GM23338 (cell line): ENCODE data around the gene PHLDB2. TPM values are rescaled to one million over a fixed set of nuclear protein-coding genes. Genes with fewer than 3 reads are reported as not detected.

Experiments
- ATAC-seq: fragments of 200-7000 bp; cut with Tn5 transposase; 3 replicates; pipeline ENCODE4 v1.9.1; 2020
- DNase-seq: peaks from one replicate; pipeline ENCODE4 v3.0.0-alpha.2; 2015; ENCODE audit warnings: low spot score
- H2AFZ ChIP-seq: fragments of 200-600 bp; sonication (generic); 2 replicates; pipeline ENCODE4 v1.8.0; 2016; ENCODE audit warnings: antibody characterized with exemption, mild to moderate bottlenecking, moderate library complexity
- H3F3A ChIP-seq: fragments of 200-600 bp; sonication (generic); replicated peaks from 2 replicates; pipeline ENCODE4 v1.8.0; 2017; ENCODE audit warnings: antibody characterized with exemption, mixed run types, low read depth
- H3K27ac ChIP-seq: fragments of 200-600 bp; sonication (generic); 2 replicates; pipeline ENCODE4 v1.6.1; 2016; ENCODE audit warnings: low read depth
- H3K27me3 ChIP-seq: fragments of 200-600 bp; sonication (generic); 2 replicates; pipeline ENCODE4 v1.8.0; 2016; ENCODE audit warnings: mild to moderate bottlenecking, mixed run types, moderate library complexity; ENCODE audit not compliant: insufficient read depth
- H3K36me3 ChIP-seq: fragments of 200-600 bp; sonication (generic); 2 replicates; pipeline ENCODE4 v1.8.0; 2016; ENCODE audit warnings: mild to moderate bottlenecking; ENCODE audit not compliant: insufficient read depth
- H3K4me1 ChIP-seq: fragments of 200-600 bp; sonication (generic); 2 replicates; pipeline ENCODE4 v1.8.0; 2016; ENCODE audit warnings: mild to moderate bottlenecking, moderate library complexity; ENCODE audit not compliant: insufficient read depth
- H3K4me2 ChIP-seq: fragments of 200-600 bp; sonication (generic); 2 replicates; pipeline ENCODE4 v1.7.1; 2017; ENCODE audit warnings: mixed run types
- H3K4me3 ChIP-seq: fragments of 200-600 bp; sonication (generic); 2 replicates; pipeline ENCODE4 v1.6.1; 2016; ENCODE audit warnings: mixed run types
- H3K79me2 ChIP-seq: fragments of 200-600 bp; sonication (generic); replicated peaks from 2 replicates; pipeline ENCODE4 v1.8.0; 2017; ENCODE audit warnings: mild to moderate bottlenecking; ENCODE audit not compliant: insufficient read depth
- H3K9me2 ChIP-seq: fragments of 200-600 bp; sonication (generic); 2 replicates; pipeline ENCODE4 v1.8.0; 2017; ENCODE audit not compliant: insufficient read depth
- H4K20me1 ChIP-seq: fragments of 200-600 bp; sonication (generic); replicated peaks from 2 replicates; pipeline ENCODE4 v1.8.0; 2017; ENCODE audit warnings: mild to moderate bottlenecking; ENCODE audit not compliant: insufficient read depth
- H3K27ac Mint-ChIP-seq: 2 replicates; pipeline ENCODE4 v1.8.0; 2020; ENCODE audit warnings: inconsistent platforms, mild to moderate bottlenecking, moderate library complexity, mixed read lengths
- H3K27me3 Mint-ChIP-seq: 3 replicates; pipeline ENCODE4 v1.8.0; 2022; ENCODE audit warnings: low read depth, mild to moderate bottlenecking, moderate library complexity, mixed read lengths, inconsistent platforms; ENCODE audit not compliant: insufficient read depth, poor library complexity
- H3K36me3 Mint-ChIP-seq: 3 replicates; pipeline ENCODE4 v1.8.0; 2021; ENCODE audit warnings: low read depth, mild to moderate bottlenecking, inconsistent platforms, moderate library complexity, mixed read lengths
- H3K4me1 Mint-ChIP-seq: 3 replicates; pipeline ENCODE4 v1.8.0; 2020; ENCODE audit warnings: mild to moderate bottlenecking, inconsistent platforms, mixed read lengths
- H3K4me3 Mint-ChIP-seq: 3 replicates; pipeline ENCODE4 v1.8.0; 2021; ENCODE audit warnings: moderate library complexity, mild to moderate bottlenecking, inconsistent platforms, mixed read lengths
- H3K9me3 Mint-ChIP-seq: 3 replicates; pipeline ENCODE4 v1.8.0; 2020; ENCODE audit warnings: moderate library complexity, mild to moderate bottlenecking, inconsistent platforms, mixed read lengths
- CREB1 ChIP-seq: fragments of 250-450 bp; sonication (Bioruptor Pico); IDR thresholded peaks from 2 replicates; pipeline ENCODE4 v1.5.0; 2020; ENCODE audit warnings: low read depth, mild to moderate bottlenecking, moderate library complexity
- EZH2 ChIP-seq: fragments of 200-600 bp; sonication (generic); IDR thresholded peaks from one replicate; pipeline ENCODE4 v1.8.0; 2017; ENCODE audit warnings: antibody characterized with exemption, mild to moderate bottlenecking, low read depth; ENCODE audit not compliant: unreplicated experiment
- JUNB ChIP-seq: IDR thresholded peaks from one replicate; pipeline ENCODE4 v1.6.1; 2016; ENCODE audit warnings: antibody characterized with exemption; ENCODE audit not compliant: unreplicated experiment
- STAT1 ChIP-seq: IDR thresholded peaks from one replicate; pipeline ENCODE4 v1.6.1; 2016; ENCODE audit warnings: antibody characterized with exemption; ENCODE audit not compliant: unreplicated experiment
- ZNF331 ChIP-seq: fragments of 250-450 bp; sonication (Bioruptor Pico); IDR thresholded peaks from 2 replicates; pipeline ENCODE4 v1.5.0; 2020; ENCODE audit warnings: low read depth, mild to moderate bottlenecking, moderate library complexity
- ZNF462 ChIP-seq: fragments of 250-450 bp; sonication (Bioruptor Pico); IDR thresholded peaks from 2 replicates; pipeline ENCODE4 v1.5.0; 2020; ENCODE audit warnings: mild to moderate bottlenecking, moderate library complexity
- polyA plus RNA-seq: library from polyadenylated mRNA; unstranded; fragments of >200 nt; fragmentation: Nextera tagmentation; extraction: Ambion mirVana; gene quantifications from 2 replicates; pipeline ENCODE4 v1.2.1, GENCODE V29; 2016
- total RNA-seq: library from RNA; depleted of rRNA; stranded (reverse); fragments of >200 nt; shearing (Covaris generic); gene quantifications from 2 replicates; pipeline ENCODE4 v1.2.3, GENCODE V29; 2014
- TF ChIP-seq, protein P1 (sequence below): IDR thresholded peaks from one replicate; pipeline ENCODE4 v1.6.1; 2018; ENCODE audit warnings: antibody characterized with exemption; ENCODE audit not compliant: unreplicated experiment

The PHLDB2 gene
- total and polyA plus RNA-seq, 2 experiments from 2014 or later = 19.5 to 33.7 TPM

DNA sequence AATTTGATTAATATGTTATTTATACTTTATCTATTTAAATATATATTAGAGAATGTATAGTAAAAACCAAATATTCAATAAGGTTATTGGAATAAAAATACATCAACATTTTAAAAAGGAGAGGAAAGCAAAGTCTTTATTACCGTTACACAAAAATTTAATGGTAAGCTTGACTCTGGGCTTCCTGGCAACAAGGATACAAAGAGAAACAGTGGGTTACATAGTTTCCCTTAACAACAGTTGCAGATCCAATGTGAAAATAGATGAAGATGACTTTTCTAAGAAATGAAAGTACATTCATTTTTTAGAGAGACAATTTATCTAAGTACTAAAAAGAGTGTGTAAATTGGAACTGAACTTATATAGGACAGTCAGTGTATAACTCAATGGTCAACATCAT lies 6.0 kb upstream of the PHLDB2 start (continued):
- TF ChIP-seq ZNF462 (CRISPR knock-in tag) (no peak), CREB1 (CRISPR knock-in tag) (no peak), STAT1 (no peak), JUNB (no peak)

DNA sequence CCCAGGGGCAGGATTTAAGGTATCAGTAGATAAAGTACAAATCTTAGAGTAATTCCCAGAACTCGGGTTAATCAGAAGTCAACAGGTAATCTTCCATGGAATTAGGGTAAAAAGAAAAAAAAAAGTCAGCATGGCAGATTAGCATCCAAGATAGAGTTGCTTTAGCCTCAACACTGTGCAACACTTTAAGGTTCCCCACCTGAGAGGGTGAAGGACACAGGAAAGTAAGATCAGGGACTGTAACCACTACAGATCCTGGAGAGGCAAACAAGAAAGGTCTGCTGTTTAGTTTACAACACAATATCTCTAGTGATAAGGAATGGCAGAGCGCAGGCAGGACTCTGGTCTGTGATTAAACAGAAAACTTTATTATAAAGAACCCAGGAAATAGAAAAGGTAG lies 4.1 kb upstream of the PHLDB2 start:
- H3K36me3 ChIP-seq = no peaks in the 10 kb centered on the region
- Mint-ChIP-seq H3K27me3 (peaks cover 8% of the 10 kb centered on the region), H3K4me1 (peaks cover 24% of the 10 kb centered on the region), H3K36me3 (no peaks in the 10 kb centered on the region), H3K4me3 (no peak overlapping the region), H3K27ac (no peak overlapping the region), H3K9me3 (no peaks in the 10 kb centered on the region)
- H3K27me3 ChIP-seq = peaks cover 15% of the 10 kb centered on the region
- ATAC-seq (no peak), DNase-seq (no peak)
- H3F3A ChIP-seq = 0 out of 2 replicates have a peak, but pooled peaks cover 2% of the 10 kb centered on the region
- H4K20me1 ChIP-seq = no peaks in the 10 kb centered on the region
- H3K4me2 ChIP-seq = no peak overlapping the region
- no peak overlapping the region for H2AFZ ChIP-seq
- H3K4me1 ChIP-seq = peaks cover 7% of the 10 kb centered on the region
- no peak overlapping the region for H3K4me3 ChIP-seq
- H3K27ac ChIP-seq = no peak overlapping the region
- no peak for TF ChIP-seq CREB1 (CRISPR knock-in tag)
- H3K9me2 ChIP-seq = no peaks in the 10 kb centered on the region
- no peaks in the 10 kb centered on the region for H3K79me2 ChIP-seq

- H3K4me3 Mint-ChIP-seq = no peak overlapping the region
- H3K9me3 Mint-ChIP-seq = no peaks in the 10 kb centered on the region
- TF ChIP-seq, protein P1, sequence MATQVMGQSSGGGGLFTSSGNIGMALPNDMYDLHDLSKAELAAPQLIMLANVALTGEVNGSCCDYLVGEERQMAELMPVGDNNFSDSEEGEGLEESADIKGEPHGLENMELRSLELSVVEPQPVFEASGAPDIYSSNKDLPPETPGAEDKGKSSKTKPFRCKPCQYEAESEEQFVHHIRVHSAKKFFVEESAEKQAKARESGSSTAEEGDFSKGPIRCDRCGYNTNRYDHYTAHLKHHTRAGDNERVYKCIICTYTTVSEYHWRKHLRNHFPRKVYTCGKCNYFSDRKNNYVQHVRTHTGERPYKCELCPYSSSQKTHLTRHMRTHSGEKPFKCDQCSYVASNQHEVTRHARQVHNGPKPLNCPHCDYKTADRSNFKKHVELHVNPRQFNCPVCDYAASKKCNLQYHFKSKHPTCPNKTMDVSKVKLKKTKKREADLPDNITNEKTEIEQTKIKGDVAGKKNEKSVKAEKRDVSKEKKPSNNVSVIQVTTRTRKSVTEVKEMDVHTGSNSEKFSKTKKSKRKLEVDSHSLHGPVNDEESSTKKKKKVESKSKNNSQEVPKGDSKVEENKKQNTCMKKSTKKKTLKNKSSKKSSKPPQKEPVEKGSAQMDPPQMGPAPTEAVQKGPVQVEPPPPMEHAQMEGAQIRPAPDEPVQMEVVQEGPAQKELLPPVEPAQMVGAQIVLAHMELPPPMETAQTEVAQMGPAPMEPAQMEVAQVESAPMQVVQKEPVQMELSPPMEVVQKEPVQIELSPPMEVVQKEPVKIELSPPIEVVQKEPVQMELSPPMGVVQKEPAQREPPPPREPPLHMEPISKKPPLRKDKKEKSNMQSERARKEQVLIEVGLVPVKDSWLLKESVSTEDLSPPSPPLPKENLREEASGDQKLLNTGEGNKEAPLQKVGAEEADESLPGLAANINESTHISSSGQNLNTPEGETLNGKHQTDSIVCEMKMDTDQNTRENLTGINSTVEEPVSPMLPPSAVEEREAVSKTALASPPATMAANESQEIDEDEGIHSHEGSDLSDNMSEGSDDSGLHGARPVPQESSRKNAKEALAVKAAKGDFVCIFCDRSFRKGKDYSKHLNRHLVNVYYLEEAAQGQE = no peak
- TF ChIP-seq ZNF331 (no peak), EZH2 (no peak)
Observed at GRCh38 chr3:111856501-111856900, 2.6 kb upstream of the PHLDB2 start.

More at GRCh38 chr3:111856501-111856900, 2.6 kb upstream of the PHLDB2 start:
- Histone ChIP-seq H3K4me2 (no peak overlapping the region), H3K9me2 (no peaks in the 10 kb centered on the region), H3F3A (0 out of 2 replicates have a peak, but pooled peaks cover 5% of the 10 kb centered on the region), H3K27ac (no peak overlapping the region), H3K27me3 (peaks cover 19% of the 10 kb centered on the region), H3K36me3 (no peaks in the 10 kb centered on the region), H3K79me2 (peaks cover 2% of the 10 kb centered on the region), H3K4me1 (peaks cover 15% of the 10 kb centered on the region), H4K20me1 (0 out of 2 replicates have a peak, but pooled peaks cover 4% of the 10 kb centered on the region), H2AFZ (no peak overlapping the region), H3K4me3 (no peak overlapping the region)
- ATAC-seq (no peak), DNase-seq (no peak)
- H3K4me1 Mint-ChIP-seq = peaks cover 31% of the 10 kb centered on the region
- no peak overlapping the region for H3K27ac Mint-ChIP-seq
- H3K36me3 Mint-ChIP-seq = no peaks in the 10 kb centered on the region
- peaks cover 12% of the 10 kb centered on the region for H3K27me3 Mint-ChIP-seq
